OCI-LY3 (cell line): ENCODE data around the gene DCAF8L2.

Experiments used
- H2AFZ ChIP-seq: fragments of 200-600, 300-600 bp; shearing (Covaris generic); 2 replicates; pipeline ENCODE4 v1.6.0; 2014; ENCODE audit warnings: antibody characterized with exemption, low read depth, low read length
- H3K27ac ChIP-seq: fragments of 200-600, 300-600 bp; sonication (generic); 2 replicates; pipeline ENCODE4 v1.5.1; 2014; ENCODE audit warnings: mild to moderate bottlenecking, low read length, moderate library complexity, mixed read lengths
- H3K27me3 ChIP-seq: fragments of 200-600, 300-600 bp; sonication (generic); 2 replicates; pipeline ENCODE4 v1.6.1; 2014; ENCODE audit warnings: low read depth, low read length, mixed read lengths
- H3K36me3 ChIP-seq: fragments of 200-600, 300-600 bp; sonication (generic); replicated peaks from 2 replicates; pipeline ENCODE3; 2014; ENCODE audit warnings: low read depth, low read length, mixed read lengths
- H3K4me1 ChIP-seq: fragments of 300-600, 200-600 bp; sonication (generic); 2 replicates; pipeline ENCODE4 v1.6.1; 2014; ENCODE audit warnings: low read length, mixed read lengths
- H3K4me2 ChIP-seq: fragments of 200-600, 300-600 bp; sonication (generic); 2 replicates; pipeline ENCODE4 v1.6.1; 2014; ENCODE audit warnings: low read length, mixed read lengths
- H3K4me3 ChIP-seq: fragments of 300-600, 200-600 bp; sonication (generic); 2 replicates; pipeline ENCODE4 v1.5.1; 2014; ENCODE audit warnings: antibody characterized with exemption, mild to moderate bottlenecking, low read length, moderate library complexity
- H3K79me2 ChIP-seq: fragments of 300-600, 200-600 bp; shearing (Covaris generic); 2 replicates; pipeline ENCODE4 v1.6.1; 2014; ENCODE audit warnings: mild to moderate bottlenecking, low read length, mixed read lengths
- H3K9ac ChIP-seq: fragments of 300-600, 200-600 bp; shearing (Covaris generic); 2 replicates; pipeline ENCODE4 v1.6.0; 2014; ENCODE audit warnings: mild to moderate bottlenecking, low read length, moderate library complexity
- H3K9me3 ChIP-seq: fragments of 200-600, 300-600 bp; shearing (Covaris generic); 2 replicates; pipeline ENCODE4 v1.6.1; 2014; ENCODE audit warnings: low read length, mixed read lengths; ENCODE audit not compliant: insufficient read depth
- H4K20me1 ChIP-seq: fragments of 200-600, 300-600 bp; sonication (generic); 2 replicates; pipeline ENCODE4 v1.6.1; 2016; ENCODE audit warnings: low read length, mixed read lengths; ENCODE audit not compliant: insufficient read depth
- EZH2phosphoT487 ChIP-seq: fragments of 200-600 bp; shearing (Covaris generic); IDR thresholded peaks from 2 replicates; pipeline ENCODE4 v1.6.1; 2018; ENCODE audit warnings: antibody characterized with exemption, mixed run types, low read depth
- TF ChIP-seq, protein P1 (sequence below): fragments of 200-600, 300-600 bp; sonication (generic); IDR thresholded peaks from 2 replicates; pipeline ENCODE4 v1.5.1; 2014; ENCODE audit warnings: antibody characterized with exemption, low read length, low read depth

Gene DCAF8L2

GRCh38 chrX:27600686-27601085 lies 10.5 kb downstream of the DCAF8L2 start:
- no peaks in the 10 kb centered on the region for H4K20me1 ChIP-seq
- no peak overlapping the region for H3K4me2 ChIP-seq
- H2AFZ ChIP-seq: no peak overlapping the region
- H3K27me3 ChIP-seq: no peaks in the 10 kb centered on the region
- no peaks in the 10 kb centered on the region for H3K36me3 ChIP-seq
- H3K4me3 ChIP-seq: no peak overlapping the region
- H3K9ac ChIP-seq: no peak overlapping the region
- no peaks in the 10 kb centered on the region for H3K79me2 ChIP-seq
- TF ChIP-seq, protein P1, sequence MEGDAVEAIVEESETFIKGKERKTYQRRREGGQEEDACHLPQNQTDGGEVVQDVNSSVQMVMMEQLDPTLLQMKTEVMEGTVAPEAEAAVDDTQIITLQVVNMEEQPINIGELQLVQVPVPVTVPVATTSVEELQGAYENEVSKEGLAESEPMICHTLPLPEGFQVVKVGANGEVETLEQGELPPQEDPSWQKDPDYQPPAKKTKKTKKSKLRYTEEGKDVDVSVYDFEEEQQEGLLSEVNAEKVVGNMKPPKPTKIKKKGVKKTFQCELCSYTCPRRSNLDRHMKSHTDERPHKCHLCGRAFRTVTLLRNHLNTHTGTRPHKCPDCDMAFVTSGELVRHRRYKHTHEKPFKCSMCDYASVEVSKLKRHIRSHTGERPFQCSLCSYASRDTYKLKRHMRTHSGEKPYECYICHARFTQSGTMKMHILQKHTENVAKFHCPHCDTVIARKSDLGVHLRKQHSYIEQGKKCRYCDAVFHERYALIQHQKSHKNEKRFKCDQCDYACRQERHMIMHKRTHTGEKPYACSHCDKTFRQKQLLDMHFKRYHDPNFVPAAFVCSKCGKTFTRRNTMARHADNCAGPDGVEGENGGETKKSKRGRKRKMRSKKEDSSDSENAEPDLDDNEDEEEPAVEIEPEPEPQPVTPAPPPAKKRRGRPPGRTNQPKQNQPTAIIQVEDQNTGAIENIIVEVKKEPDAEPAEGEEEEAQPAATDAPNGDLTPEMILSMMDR: no peak
- no peak for TF ChIP-seq EZH2phosphoT487
- no peak overlapping the region for H3K27ac ChIP-seq
- H3K4me1 ChIP-seq: no peaks in the 10 kb centered on the region
- H3K9me3 ChIP-seq: no peaks in the 10 kb centered on the region

DNA sequence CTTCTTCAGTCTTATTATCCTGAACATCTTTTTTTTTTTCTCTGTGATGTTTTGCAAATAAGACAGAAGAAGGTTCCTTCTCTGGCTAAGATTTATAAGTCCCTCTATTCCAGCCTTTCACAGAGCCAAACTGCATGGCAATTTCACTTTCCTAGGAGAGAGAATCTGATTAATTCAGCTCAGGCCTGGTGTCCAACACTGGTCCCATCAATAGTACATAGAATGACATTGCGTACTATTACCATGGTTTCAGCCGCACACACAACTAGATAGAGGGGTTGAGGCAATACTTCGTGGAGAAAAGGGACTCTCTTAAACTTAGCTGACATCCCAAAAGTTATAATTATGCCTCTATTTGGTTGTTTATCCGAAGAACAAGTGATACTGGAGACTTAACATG lies 18.5 kb downstream of the DCAF8L2 start:
- Histone ChIP-seq H4K20me1 (no peaks in the 10 kb centered on the region), H3K9me3 (no peaks in the 10 kb centered on the region), H3K27me3 (no peaks in the 10 kb centered on the region), H3K4me2 (no peak overlapping the region), H3K79me2 (no peaks in the 10 kb centered on the region), H3K9ac (no peak overlapping the region), H3K36me3 (no peaks in the 10 kb centered on the region), H3K4me3 (no peak overlapping the region), H2AFZ (no peak overlapping the region), H3K27ac (no peak overlapping the region), H3K4me1 (no peaks in the 10 kb centered on the region)
- TF ChIP-seq EZH2phosphoT487: no peak
- TF ChIP-seq, protein P1: no peak

GRCh38 chrX:27619459-27619858 lies 29.3 kb downstream of the DCAF8L2 start:
- Histone ChIP-seq H3K4me2 (no peak overlapping the region), H3K27me3 (no peaks in the 10 kb centered on the region)

GRCh38 chrX:27619975-27620374 lies 29.8 kb downstream of the DCAF8L2 start:
- Histone ChIP-seq H3K79me2 (no peaks in the 10 kb centered on the region), H4K20me1 (no peaks in the 10 kb centered on the region), H3K36me3 (no peaks in the 10 kb centered on the region), H2AFZ (no peak overlapping the region), H3K9me3 (no peaks in the 10 kb centered on the region), H3K4me2 (no peak overlapping the region), H3K4me1 (no peaks in the 10 kb centered on the region), H3K27me3 (no peaks in the 10 kb centered on the region), H3K4me3 (no peak overlapping the region), H3K9ac (no peak overlapping the region), H3K27ac (no peak overlapping the region)
- no peak for TF ChIP-seq EZH2phosphoT487
- TF ChIP-seq, protein P1: peak; percentile 51

More at GRCh38 chrX:27619459-27619858, 29.3 kb downstream of the DCAF8L2 start:
- no peaks in the 10 kb centered on the region for H3K4me1 ChIP-seq
- H3K36me3 ChIP-seq: no peaks in the 10 kb centered on the region
- H3K9ac ChIP-seq: no peak overlapping the region
- no peak overlapping the region for H2AFZ ChIP-seq
- H3K27ac ChIP-seq: no peak overlapping the region
- no peaks in the 10 kb centered on the region for H3K79me2 ChIP-seq
- no peaks in the 10 kb centered on the region for H3K9me3 ChIP-seq
- H4K20me1 ChIP-seq: no peaks in the 10 kb centered on the region
- TF ChIP-seq EZH2phosphoT487: no peak
- TF ChIP-seq, protein P1: no peak
- no peak overlapping the region for H3K4me3 ChIP-seq
